Measurements from ENCODE around the gene SIX2. TPM values are rescaled to one million over a fixed set of nuclear protein-coding genes. Genes with fewer than 3 reads are reported as not detected.

Gene SIX2
- total and polyA plus RNA-seq, 2 donors (not counting 1 experiment from before 2014, with no cell fraction given), result not detected

GRCh38 chr2:45005261-45006002 is 3.8 kb downstream of the SIX2 start:
- Histone ChIP-seq H3K9ac (ENCODE audit: low read length) (no peak overlapping the region), H3K9me3 (ENCODE audit: control extremely low read depth in 1 of 3, control insufficient read depth in 2 of 3, insufficient read depth in 1 of 3, low read length in 2 of 3) (peaks cover 0 to 50% (median 0%) of the 10 kb centered on the region in 3 donors), H4K20me1 (ENCODE audit: control insufficient read depth, insufficient read depth, low read length, poor library complexity, severe bottlenecking) (no peaks in the 10 kb centered on the region), H3K4me2 (replicated peaks; ENCODE audit: low read depth, low read length, poor library complexity, severe bottlenecking) (peak overlapping the region; percentile 63), H3K79me2 (ENCODE audit: control insufficient read depth, insufficient read depth, low read length) (no peaks in the 10 kb centered on the region), H3K4me3 (ENCODE audit: control extremely low read depth in 1 of 5, extremely low read depth in 1 of 5, insufficient read depth in 1 of 5, low read depth in 2 of 5, low read length in 4 of 5) (no peak overlapping the region), H3K27me3 (replicated peaks in 1 of 4; ENCODE audit: control extremely low read depth in 1 of 4, control insufficient read depth in 3 of 4, insufficient read depth in 4 of 4, low read length in 3 of 4) (peaks cover 0 to 93% (median 63%) of the 10 kb centered on the region in 4 experiments), H2AFZ (ENCODE audit: insufficient read depth, low read depth, low read length, poor library complexity, severe bottlenecking) (no peak overlapping the region), H3K27ac (ENCODE audit: low read length in 2 of 2) (no peak overlapping the region), H3K36me3 (replicated peaks in 1 of 2; ENCODE audit: control extremely low read depth in 1 of 2, control insufficient read depth in 1 of 2, extremely low read depth in 1 of 2, insufficient read depth in 2 of 2, low read length in 1 of 2) (no peaks in the 10 kb centered on the region), H3K4me1 (ENCODE audit: control insufficient read depth in 2 of 2, insufficient read depth in 2 of 2, low read length in 2 of 2) (peaks cover 68 to 76% of the 10 kb centered on the region in 2 donors)
- Mint-ChIP-seq H3K9me3 (ENCODE audit: insufficient read depth) (no peaks in the 10 kb centered on the region), H3K27ac (no peak overlapping the region), H3K4me3 (peak overlapping the region; percentile 47), H3K4me1 (peaks cover 52% of the 10 kb centered on the region), H3K27me3 (peaks cover 42% of the 10 kb centered on the region)
- 6% methylated on average over 13 of the region's 25 CpGs for WGBS (ENCODE audit: insufficient coverage)
- intact Hi-C loops (cut with micrococcal nuclease), result no loop called here
- TF ChIP-seq CTCF (IDR thresholded peaks at IDR 0.05), result no peak
- no peak for TF ChIP-seq EZH2 (IDR thresholded peaks at IDR 0.05; ENCODE audit: borderline replicate concordance, insufficient read depth, low read depth, low read length, poor library complexity, severe bottlenecking)
- DNase-seq, result no peak
- POLR2A ChIA-PET, result no interaction called here
- CTCF ChIA-PET, result interaction anchor here (0.9 kb wide), 1 partner anchor 24 kb away, joined by 3 read pairs; no protein-coding TSS in a partner anchor
- no peak for ATAC-seq (ENCODE audit: low read depth)

GRCh38 chr2:45004562-45005191 is 4.6 kb downstream of the SIX2 start:
- Mint-ChIP-seq H3K4me1 (peaks cover 47% of the 10 kb centered on the region), H3K27me3 (peaks cover 48% of the 10 kb centered on the region), H3K9me3 (ENCODE audit: insufficient read depth) (no peaks in the 10 kb centered on the region), H3K27ac (no peak overlapping the region), H3K4me3 (peak overlapping the region; percentile 26)
- Histone ChIP-seq H3K27me3 (replicated peaks in 1 of 4; ENCODE audit: control extremely low read depth in 1 of 4, control insufficient read depth in 3 of 4, insufficient read depth in 4 of 4, low read length in 3 of 4) (peaks cover 0 to 93% (median 64%) of the 10 kb centered on the region in 4 experiments), H3K4me3 (ENCODE audit: control extremely low read depth in 1 of 5, extremely low read depth in 1 of 5, insufficient read depth in 1 of 5, low read depth in 2 of 5, low read length in 4 of 5) (peak overlapping the region in 2 of 5 experiments; percentile 11 to 39), H2AFZ (ENCODE audit: insufficient read depth, low read depth, low read length, poor library complexity, severe bottlenecking) (peak overlapping the region; percentile 46), H3K79me2 (ENCODE audit: control insufficient read depth, insufficient read depth, low read length) (no peaks in the 10 kb centered on the region), H3K9ac (ENCODE audit: low read length) (no peak overlapping the region), H3K9me3 (ENCODE audit: control extremely low read depth in 1 of 3, control insufficient read depth in 2 of 3, insufficient read depth in 1 of 3, low read length in 2 of 3) (peaks cover 0 to 48% (median 0%) of the 10 kb centered on the region in 3 donors), H3K4me2 (replicated peaks; ENCODE audit: low read depth, low read length, poor library complexity, severe bottlenecking) (peak overlapping the region; percentile 63), H3K4me1 (ENCODE audit: control insufficient read depth in 2 of 2, insufficient read depth in 2 of 2, low read length in 2 of 2) (peaks cover 63 to 72% of the 10 kb centered on the region in 2 donors), H4K20me1 (ENCODE audit: control insufficient read depth, insufficient read depth, low read length, poor library complexity, severe bottlenecking) (no peaks in the 10 kb centered on the region), H3K27ac (ENCODE audit: low read length in 2 of 2) (no peak overlapping the region), H3K36me3 (replicated peaks in 1 of 2; ENCODE audit: control extremely low read depth in 1 of 2, control insufficient read depth in 1 of 2, extremely low read depth in 1 of 2, insufficient read depth in 2 of 2, low read length in 1 of 2) (no peaks in the 10 kb centered on the region)
- no peak for DNase-seq
- WGBS (ENCODE audit: insufficient coverage), result 7% methylated on average over 37 of the region's 45 CpGs
- POLR2A ChIA-PET, result no interaction called here
- intact Hi-C loops (cut with micrococcal nuclease), result no loop called here
- ATAC-seq (ENCODE audit: low read depth), result no peak
- CTCF ChIA-PET, result interaction anchor here (0.9 kb wide), 1 partner anchor 23 kb away, joined by 3 read pairs; no protein-coding TSS in a partner anchor
- TF ChIP-seq EZH2 (IDR thresholded peaks at IDR 0.05; ENCODE audit: borderline replicate concordance, insufficient read depth, low read depth, low read length, poor library complexity, severe bottlenecking), result no peak
- no peak for TF ChIP-seq CTCF (IDR thresholded peaks at IDR 0.05)
